ENCODE measurements around the gene NCOR2.

Gene NCOR2

DNA sequence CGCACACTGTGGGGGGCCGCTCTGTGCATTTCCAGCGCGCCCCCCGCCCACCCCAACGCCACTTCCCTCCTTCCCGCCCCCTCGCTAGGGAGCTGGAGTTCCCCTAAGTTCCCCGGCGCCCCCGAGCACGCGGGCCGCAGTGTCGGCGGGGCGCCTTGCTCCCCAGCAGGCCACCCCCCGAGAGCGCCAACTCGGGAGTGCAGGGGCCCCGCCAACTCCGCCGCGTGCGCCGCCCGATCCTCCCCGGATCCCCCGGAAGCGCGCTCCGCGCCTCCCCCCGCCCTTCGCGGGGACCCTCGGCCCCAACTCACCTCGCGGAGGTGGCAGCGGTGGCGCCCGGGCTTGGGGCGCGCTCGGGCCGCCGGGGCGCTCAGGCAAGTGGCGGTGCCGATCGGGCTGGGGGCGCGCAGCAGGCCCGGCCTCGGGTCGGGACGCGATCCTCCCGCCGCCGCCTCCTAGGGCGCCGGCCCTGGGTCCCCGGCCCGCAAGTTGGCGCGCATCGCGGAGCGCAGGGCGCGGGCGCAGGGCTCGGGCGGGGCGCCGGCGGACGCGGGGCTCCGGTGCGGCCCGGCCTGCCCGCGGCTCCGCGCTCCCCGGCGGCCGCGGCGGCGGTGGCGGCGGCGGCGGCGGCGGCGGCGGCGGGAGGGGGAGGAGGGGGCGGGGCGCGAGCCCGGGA, at the start of gene NCOR2:
Gene NCOR2 (minus strand): TSS at position 616 of the 676 bp plus-strand sequence. CDS start 72,361 bp downstream, outside the sequence.
- DNase-seq (ENCODE audit: low spot score) = peak; percentile 66

GRCh38 chr12:124616394-124617221, 49.2 kb upstream of the NCOR2 start:
- DNase-seq (ENCODE audit: low spot score) = peak; percentile 26

GRCh38 chr12:124614512-124615292, 47.3 kb upstream of the NCOR2 start:
- no peak for DNase-seq (ENCODE audit: low spot score)

GRCh38 chr12:124613151-124613585, 45.8 kb upstream of the NCOR2 start:
- DNase-seq (ENCODE audit: low spot score) = no peak

- no peak for DNase-seq (ENCODE audit: low spot score)
Observed at GRCh38 chr12:124612410-124612680, 44.9 kb upstream of the NCOR2 start.

DNA sequence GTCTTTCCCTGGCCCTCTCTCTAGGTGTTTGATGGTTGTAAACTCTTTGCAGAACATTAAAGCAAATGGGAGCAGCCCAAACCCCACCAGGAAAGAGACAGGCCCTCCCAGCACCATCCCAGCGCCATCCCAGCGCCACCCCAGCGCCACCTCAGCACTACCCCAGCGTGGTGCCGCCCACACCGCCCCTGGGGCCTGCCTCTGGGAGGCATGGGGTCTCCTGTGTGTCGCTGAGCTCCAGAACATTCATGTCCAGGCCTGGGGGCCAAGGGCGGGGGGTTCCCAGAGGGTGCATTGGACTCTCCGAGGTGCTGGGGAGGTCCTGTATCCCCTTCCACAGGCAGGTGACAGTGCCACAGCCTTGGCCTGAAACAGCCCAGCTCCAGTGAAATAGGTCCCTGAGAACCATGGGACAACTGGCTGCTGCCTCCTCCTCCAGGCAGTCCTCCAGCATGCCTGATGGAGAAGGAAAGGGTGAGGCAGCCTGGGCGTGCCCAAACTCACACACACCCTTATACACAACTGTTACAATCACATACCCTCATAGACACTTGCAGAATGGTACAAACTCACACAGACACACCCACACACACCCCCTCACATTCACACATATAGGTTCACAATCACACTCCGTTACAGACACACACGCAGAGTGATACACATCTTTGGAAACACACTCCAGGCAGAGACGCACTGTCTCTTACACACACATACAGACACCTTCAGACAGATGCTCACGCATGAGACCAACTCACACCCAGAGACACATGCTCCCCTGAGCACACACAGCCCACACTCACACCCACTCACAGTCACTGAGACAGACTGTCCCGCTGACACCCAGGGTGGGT, 44.4 kb upstream of the NCOR2 start:
- DNase-seq (ENCODE audit: low spot score) = no peak

- DNase-seq (ENCODE audit: low spot score) = no peak
Observed at GRCh38 chr12:124610629-124611558, 43.5 kb upstream of the NCOR2 start.

GRCh38 chr12:124610021-124610612, 42.7 kb upstream of the NCOR2 start:
- no peak for DNase-seq (ENCODE audit: low spot score)

DNA sequence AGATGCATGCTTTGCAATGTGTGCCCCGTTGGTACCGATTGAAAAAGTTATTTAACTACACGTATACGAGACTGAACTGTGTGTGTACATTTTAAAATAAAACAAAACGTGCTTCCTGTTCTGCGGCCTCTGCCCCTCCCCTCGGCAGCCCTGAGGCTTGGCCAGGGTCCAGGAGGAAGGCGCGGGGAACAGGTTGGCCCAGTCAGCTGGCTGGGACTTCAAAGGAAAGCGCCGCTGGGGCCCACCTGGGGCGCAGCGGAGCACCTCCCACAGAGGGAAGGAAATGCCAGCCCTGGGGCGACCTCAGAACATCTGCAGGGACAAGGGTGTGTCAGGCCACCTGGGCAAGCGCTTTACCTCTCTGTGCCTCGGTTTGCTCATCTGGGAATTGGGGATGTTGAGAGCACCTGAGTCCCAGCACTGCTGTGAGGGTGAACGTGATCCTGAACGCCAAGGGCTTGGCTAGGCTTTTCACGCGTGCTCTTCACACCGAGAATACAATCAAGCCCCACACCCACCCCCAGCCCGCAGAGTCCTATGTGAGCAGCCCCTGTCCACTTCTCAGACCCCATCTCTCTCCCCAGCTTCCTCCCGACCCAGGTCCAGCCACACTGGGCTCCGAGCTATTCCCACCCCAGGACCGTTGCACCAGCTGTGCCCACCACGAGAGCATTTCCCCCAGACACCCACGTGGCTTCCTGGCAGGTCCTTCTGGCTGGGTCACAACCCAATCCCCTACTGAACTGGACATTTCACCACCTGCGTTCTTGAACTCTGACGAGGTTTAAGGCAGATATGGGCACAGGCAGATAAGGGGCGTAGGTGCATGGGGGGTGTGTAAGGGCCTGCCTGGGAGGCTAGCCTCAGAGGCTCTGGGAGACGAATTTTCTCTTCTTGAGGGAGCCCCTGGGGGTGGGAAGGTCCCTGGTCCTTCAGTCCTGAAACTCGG, 41.9 kb upstream of the NCOR2 start:
- DNase-seq (ENCODE audit: low spot score) = no peak

DNA sequence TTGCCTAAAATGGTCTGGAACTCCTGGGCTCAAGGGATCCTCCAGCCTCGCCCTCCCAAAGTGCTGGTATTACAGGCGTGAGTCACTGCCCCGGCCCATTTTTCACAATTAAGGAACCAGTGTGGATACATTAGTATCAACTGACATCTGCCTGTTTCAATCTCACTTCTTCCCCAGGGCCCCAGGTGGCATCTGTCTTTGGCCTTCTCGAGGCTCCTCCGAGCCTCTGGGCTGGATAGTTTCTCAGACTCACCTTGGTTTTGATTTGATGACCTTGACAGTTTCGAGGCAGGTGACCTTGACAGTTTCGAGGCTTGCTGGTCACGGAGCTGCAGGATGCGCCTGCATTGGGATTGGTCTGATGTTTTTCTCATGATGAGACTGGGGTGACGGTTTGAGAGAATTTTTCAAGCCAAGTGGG, 41.0 kb upstream of the NCOR2 start:
- DNase-seq (ENCODE audit: low spot score) = no peak

- no peak for DNase-seq (ENCODE audit: low spot score)
Observed at GRCh38 chr12:124607681-124608425, 40.4 kb upstream of the NCOR2 start.

DNA sequence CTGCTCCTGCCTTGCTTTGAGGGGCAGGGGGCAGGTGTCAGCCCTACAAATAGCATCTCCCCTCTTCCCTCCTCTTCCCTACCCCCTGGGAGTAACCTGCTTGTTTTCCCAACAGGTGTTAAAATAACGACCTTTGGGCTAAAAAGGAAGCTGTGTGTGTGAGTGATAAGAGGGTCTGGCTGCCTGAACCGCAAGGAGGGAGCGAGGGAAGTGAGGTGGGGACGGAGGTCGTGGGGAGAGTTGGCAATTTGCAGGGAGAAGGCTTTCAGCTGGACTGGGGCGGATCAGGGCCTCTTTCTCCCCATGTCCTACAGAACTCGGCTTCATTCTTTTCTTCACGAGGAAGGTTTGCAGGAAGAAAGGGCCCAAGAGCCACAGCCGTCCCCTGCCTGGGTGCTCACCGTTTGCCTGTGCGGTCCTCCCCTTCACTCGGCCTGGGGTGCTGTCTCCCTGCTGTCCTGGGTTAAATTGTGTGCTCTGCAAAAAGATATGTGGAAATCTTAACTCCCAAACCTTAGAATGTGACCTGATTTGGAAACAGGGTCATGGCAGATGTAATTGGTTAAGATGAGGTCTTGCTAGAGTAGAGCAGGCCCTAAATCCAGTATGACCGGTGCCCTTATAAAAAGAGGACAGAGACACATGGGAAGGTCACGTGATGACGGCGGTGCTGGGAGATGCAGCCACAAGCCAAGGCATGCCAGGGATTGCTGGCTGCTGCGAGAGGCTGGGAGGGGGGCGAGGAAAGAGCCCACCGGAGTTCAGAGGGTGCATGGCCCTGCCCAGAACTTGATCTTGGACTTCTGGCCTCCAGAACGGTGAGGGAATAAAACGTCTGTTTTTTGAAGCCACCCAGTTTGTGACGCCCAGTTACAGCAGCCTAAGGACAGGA, 38.7 kb upstream of the NCOR2 start:
- no peak for DNase-seq (ENCODE audit: low spot score)

DNA sequence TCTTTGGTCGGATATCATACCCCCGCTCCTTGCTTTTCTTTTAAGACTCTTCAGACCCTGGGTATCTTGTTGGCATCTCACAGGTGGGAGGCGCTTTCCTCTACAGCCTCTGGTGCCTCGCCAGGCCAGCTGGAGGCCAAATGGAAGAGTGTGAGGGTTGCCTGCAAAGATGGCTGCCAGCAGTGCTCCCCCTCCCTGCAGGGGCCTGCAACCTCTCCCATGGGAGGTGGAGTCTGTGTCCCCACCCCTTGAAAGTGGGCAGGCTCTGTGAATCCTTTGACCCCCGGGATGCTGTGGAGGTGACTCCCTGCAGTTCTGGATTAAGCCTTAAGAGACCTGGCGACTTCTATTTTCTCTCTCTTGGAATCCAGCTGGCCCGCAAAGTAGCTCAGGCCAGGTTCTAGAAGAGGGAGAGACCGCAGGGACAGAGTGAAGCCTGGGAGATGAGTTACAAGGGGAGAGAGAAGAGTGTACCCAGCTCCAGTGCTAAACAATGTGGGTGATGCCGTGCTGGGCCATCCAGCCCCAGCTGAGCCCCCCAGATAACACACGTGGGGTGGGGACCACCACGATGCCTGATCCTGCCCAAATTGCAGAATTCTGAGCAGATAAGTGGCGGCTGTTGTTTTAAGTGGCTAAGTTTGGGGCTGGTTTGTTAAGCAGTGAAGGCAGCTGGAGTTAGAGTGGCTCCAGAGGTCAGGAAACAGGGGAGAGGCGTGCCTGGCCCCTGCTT, 37.9 kb upstream of the NCOR2 start:
- no peak for DNase-seq (ENCODE audit: low spot score)

DNA sequence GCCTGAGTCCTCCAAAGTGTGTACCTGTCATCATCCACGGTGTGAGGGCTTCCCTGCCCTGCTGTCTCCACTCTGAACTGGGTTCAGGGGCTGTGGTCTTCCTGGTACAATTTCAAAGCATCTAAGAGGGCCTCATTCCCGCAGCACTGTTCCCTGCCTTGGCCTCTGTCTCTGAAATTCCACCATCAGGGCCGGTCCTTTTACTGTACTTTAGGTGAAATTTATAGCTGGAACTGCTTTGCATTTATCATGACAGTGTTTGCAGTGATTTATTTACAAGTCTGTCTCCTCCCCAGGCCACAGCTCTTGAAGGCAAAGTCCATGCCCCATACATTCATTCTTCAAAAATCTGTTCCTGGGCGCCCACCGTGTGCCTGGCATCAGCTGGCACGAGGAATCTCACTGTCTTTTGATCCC, 36.9 kb upstream of the NCOR2 start:
- DNase-seq (ENCODE audit: low spot score) = no peak

- no peak for DNase-seq (ENCODE audit: low spot score)
Observed at GRCh38 chr12:124603831-124604251, 36.4 kb upstream of the NCOR2 start.

DNA sequence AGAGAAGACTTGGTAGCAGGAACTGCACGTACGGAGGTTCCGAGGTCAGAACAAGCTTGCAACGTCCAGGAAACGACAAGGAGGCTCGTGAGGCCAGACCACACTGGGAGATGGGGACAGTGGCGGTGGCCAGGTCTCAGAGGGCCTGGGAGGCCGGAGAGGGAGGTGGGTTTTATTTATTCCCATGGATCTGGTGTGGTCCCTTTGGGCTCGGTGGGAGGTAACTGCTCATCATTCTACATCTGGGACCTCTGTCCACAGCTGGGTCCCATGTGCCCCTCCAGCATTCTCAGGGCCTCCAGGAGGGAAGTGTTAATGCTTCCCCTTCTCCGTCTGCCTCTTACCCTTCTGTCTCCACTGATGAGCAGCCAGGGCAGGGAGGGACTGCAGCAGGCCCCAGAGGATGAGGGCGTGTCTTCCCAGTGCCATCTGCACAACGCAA, 35.7 kb upstream of the NCOR2 start:
- no peak for DNase-seq (ENCODE audit: low spot score)

GRCh38 chr12:124601706-124602105, 34.3 kb upstream of the NCOR2 start:
- DNase-seq (ENCODE audit: low spot score) = no peak
